Mucosa of stomach (tissue), 1 donor: ENCODE measurements around the gene ABCB11.

Source experiments
- H3K27me3 ChIP-seq: one replicate; pipeline ENCODE4 v1.7.0; 2013; ENCODE audit warnings: mild to moderate bottlenecking, low read length; ENCODE audit not compliant: control insufficient read depth, insufficient read depth
- H3K36me3 ChIP-seq: one replicate; pipeline ENCODE4 v1.7.0; 2013; ENCODE audit warnings: low read length; ENCODE audit not compliant: control insufficient read depth, insufficient read depth
- H3K4me1 ChIP-seq: one replicate; pipeline ENCODE4 v1.7.0; 2013; ENCODE audit warnings: mild to moderate bottlenecking, low read length; ENCODE audit not compliant: control insufficient read depth, insufficient read depth
- H3K4me3 ChIP-seq: one replicate; pipeline ENCODE4 v1.7.0; 2013; ENCODE audit warnings: low read length
- H3K9ac ChIP-seq: one replicate; pipeline ENCODE4 v1.7.0; 2013; ENCODE audit warnings: mild to moderate bottlenecking, low read length, moderate library complexity
- H3K9me3 ChIP-seq: one replicate; pipeline ENCODE4 v1.7.0; 2013; ENCODE audit warnings: mild to moderate bottlenecking, low read length, moderate library complexity; ENCODE audit not compliant: control insufficient read depth
- donor health status: Pancreatic carcinoma.

Gene ABCB11

GRCh38 chr2:169001116-169001815 is 29.9 kb downstream of the ABCB11 start:
- no peak overlapping the region for H3K4me3 ChIP-seq
- H3K4me1 ChIP-seq: no peaks in the 10 kb centered on the region
- no peaks in the 10 kb centered on the region for H3K36me3 ChIP-seq
- no peak overlapping the region for H3K9ac ChIP-seq
- H3K27me3 ChIP-seq: no peaks in the 10 kb centered on the region
- H3K9me3 ChIP-seq: no peaks in the 10 kb centered on the region

GRCh38 chr2:168999668-169000213 is 31.4 kb downstream of the ABCB11 start:
- no peaks in the 10 kb centered on the region for H3K4me1 ChIP-seq
- H3K36me3 ChIP-seq: no peaks in the 10 kb centered on the region
- no peaks in the 10 kb centered on the region for H3K9me3 ChIP-seq
- no peak overlapping the region for H3K9ac ChIP-seq
- no peaks in the 10 kb centered on the region for H3K27me3 ChIP-seq
- H3K4me3 ChIP-seq: no peak overlapping the region

DNA sequence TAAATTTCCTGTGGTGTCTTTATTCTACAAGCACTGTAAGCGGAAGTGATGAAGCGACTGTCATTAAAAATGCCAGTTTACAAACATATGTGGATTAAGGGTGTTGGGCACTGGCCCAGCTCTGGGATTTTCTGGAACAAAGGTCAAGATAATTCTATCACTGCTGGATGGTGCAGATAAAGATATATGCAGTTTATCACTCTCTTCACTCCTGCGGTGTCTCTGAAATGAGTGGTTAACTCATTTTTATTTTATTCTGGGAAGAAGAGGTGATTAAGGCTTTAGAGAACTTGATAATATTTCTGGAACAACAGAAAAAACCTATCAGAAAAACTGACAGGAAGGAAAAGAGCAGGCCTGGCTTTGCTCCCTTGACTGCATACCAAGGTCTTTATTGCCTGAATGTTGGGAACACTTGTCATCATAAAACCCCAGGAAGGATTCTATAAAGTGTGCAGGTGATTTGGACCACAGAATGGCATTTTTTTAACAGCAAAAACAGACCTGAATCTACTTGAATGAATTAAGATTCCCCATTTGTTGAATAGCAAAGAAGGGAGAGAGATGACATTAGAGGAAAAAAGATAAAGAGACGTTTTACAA is 32.4 kb downstream of the ABCB11 start:
- H3K36me3 ChIP-seq: no peaks in the 10 kb centered on the region
- H3K9me3 ChIP-seq: no peaks in the 10 kb centered on the region
- H3K9ac ChIP-seq: no peak overlapping the region
- no peaks in the 10 kb centered on the region for H3K27me3 ChIP-seq
- H3K4me1 ChIP-seq: no peaks in the 10 kb centered on the region
- H3K4me3 ChIP-seq: no peak overlapping the region

DNA sequence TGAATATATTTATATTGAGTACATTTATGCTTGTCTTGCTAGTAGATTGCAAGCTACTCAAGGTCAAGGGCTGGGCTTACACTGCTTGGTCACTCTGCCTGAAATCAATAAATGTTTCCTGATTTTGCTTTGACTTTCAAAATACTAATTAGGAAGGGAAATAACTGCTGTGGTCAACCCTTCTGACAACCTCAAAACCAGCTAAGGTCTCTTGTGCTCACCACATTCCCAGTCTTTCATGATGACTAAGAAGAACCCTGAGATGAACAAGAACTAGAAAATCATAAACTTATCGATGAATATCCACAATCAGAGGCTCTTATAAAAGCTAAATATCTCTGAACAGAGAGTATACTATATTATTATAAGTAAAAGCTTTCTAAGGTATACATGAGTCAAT is 33.3 kb downstream of the ABCB11 start:
- Histone ChIP-seq H3K36me3 (no peaks in the 10 kb centered on the region), H3K27me3 (no peaks in the 10 kb centered on the region), H3K9me3 (no peaks in the 10 kb centered on the region), H3K4me1 (no peaks in the 10 kb centered on the region), H3K4me3 (no peak overlapping the region), H3K9ac (no peak overlapping the region)

DNA sequence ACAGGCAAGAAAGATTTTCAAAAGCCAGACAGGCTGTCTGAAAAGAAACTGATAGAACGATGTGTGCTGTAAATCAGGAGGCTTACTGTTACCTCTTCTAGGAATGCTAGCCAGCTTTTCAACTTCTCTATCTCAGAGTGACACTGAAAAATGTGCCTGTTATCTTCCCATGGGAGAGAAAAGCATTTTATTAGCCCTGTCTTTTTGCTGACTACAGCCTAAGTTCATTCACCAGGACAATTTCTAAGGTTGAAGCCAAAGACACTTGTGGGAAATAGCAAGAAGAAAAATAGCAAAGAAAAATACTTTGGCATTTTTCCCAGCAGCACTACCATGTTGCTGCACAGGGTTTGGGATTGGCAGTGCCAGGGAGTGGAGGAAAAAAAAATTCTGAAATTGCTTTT is 34.0 kb downstream of the ABCB11 start:
- Histone ChIP-seq H3K36me3 (no peaks in the 10 kb centered on the region), H3K27me3 (no peaks in the 10 kb centered on the region), H3K4me3 (no peak overlapping the region), H3K4me1 (no peaks in the 10 kb centered on the region), H3K9ac (no peak overlapping the region), H3K9me3 (no peaks in the 10 kb centered on the region)

DNA sequence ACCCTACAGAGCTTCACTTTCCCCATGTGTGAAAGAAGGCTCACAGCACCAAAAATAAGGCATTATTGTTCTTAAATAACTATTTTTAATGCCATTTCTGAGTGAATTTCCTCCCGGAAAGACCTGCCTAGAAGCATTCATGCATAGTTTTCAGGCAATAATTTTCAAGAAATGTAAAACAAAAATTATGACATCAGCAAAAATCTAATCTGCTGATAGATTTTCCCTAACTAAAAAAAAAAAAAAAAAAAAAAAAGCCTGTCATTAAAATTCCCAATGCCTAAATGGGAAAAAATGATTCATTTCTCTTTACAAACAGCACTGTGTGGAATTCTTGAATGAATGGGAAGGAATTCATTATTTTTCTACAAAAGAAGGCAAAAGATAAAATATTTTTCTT is 35.4 kb downstream of the ABCB11 start:
- Histone ChIP-seq H3K4me1 (no peaks in the 10 kb centered on the region), H3K36me3 (no peaks in the 10 kb centered on the region), H3K9ac (no peak overlapping the region), H3K9me3 (no peaks in the 10 kb centered on the region), H3K4me3 (no peak overlapping the region), H3K27me3 (no peaks in the 10 kb centered on the region)

- Histone ChIP-seq H3K27me3 (no peaks in the 10 kb centered on the region), H3K4me3 (no peak overlapping the region), H3K9me3 (no peaks in the 10 kb centered on the region), H3K4me1 (no peaks in the 10 kb centered on the region), H3K9ac (no peak overlapping the region), H3K36me3 (no peaks in the 10 kb centered on the region)
Observed at GRCh38 chr2:168993538-168993937, 37.6 kb downstream of the ABCB11 start.

GRCh38 chr2:168992591-168993349 is 38.4 kb downstream of the ABCB11 start:
- H3K4me1 ChIP-seq: no peaks in the 10 kb centered on the region
- no peaks in the 10 kb centered on the region for H3K27me3 ChIP-seq
- no peak overlapping the region for H3K9ac ChIP-seq
- no peak overlapping the region for H3K4me3 ChIP-seq
- H3K9me3 ChIP-seq: no peaks in the 10 kb centered on the region
- H3K36me3 ChIP-seq: no peaks in the 10 kb centered on the region

DNA sequence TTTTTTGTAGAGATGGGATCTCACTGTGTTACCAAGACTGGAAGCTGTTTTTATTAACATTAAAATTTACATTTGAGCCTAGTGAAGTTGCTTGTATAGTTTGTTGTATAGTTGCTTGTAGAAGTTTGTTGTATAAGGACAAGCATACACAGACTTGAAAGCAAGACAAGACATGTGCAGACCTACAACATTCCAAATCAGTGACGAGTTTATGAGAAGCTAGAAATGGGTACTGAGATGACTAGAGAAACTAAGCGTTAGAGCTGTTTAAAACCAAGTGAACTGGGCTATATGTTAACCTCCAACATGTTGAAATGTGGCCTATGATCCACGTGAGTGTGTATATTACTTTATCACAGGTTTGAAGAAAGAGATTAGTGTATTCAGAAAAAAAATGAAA is 39.1 kb downstream of the ABCB11 start:
- Histone ChIP-seq H3K4me3 (no peak overlapping the region), H3K36me3 (no peaks in the 10 kb centered on the region), H3K9me3 (no peaks in the 10 kb centered on the region), H3K9ac (no peak overlapping the region), H3K4me1 (no peaks in the 10 kb centered on the region), H3K27me3 (no peaks in the 10 kb centered on the region)

- Histone ChIP-seq H3K36me3 (no peaks in the 10 kb centered on the region), H3K27me3 (no peaks in the 10 kb centered on the region), H3K4me3 (no peak overlapping the region), H3K9me3 (no peaks in the 10 kb centered on the region), H3K9ac (no peak overlapping the region), H3K4me1 (no peaks in the 10 kb centered on the region)
Observed at GRCh38 chr2:168988755-168989154, 42.4 kb downstream of the ABCB11 start.

DNA sequence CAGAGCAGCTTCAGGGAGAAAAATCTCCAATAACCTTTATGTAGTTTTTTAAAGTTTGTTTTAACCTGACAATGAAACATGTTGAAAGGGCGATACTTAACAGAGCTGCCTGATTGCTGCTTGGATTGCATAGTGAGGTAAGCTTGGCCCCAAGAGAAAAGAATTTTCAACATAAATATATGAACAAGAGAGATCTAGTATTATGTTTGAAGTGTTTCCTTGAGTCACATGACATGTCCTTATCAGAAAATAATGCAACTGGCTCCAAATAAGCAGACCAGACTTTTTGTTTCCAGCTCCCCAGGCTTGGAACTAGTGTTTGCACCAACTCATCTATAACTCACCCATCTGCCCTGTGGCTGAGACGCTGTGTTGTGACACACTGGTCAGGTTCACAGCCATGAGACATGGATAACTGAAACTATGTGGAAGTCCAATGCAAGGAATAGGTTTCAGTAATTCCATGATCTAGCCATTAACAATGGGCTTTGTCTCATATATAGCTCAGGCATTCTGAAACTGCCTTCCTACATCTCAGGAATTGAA is 44.7 kb downstream of the ABCB11 start:
- H3K4me3 ChIP-seq: no peak overlapping the region
- no peaks in the 10 kb centered on the region for H3K36me3 ChIP-seq
- no peaks in the 10 kb centered on the region for H3K4me1 ChIP-seq
- H3K27me3 ChIP-seq: no peaks in the 10 kb centered on the region
- H3K9ac ChIP-seq: no peak overlapping the region
- no peaks in the 10 kb centered on the region for H3K9me3 ChIP-seq

DNA sequence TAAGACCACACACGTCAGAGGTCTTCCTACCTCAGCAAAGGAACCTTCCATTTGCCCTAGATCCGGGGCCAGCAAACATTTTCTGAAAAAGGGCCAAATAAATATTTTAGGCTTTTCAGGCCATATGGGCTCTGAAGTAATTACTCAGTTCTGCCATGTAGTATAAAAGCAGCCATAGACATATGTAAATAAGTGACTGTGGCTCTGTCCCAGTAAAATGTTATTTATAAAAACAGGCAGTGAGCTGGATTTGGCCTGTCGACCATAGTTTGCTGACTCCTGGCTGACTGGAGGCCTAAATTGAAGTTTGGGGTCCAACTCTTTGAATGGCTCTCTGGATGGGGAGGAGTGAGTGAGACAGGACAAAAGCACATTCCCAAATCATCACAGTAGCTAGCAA is 49.5 kb downstream of the ABCB11 start:
- Histone ChIP-seq H3K27me3 (no peaks in the 10 kb centered on the region), H3K9ac (no peak overlapping the region), H3K36me3 (no peaks in the 10 kb centered on the region), H3K4me3 (no peak overlapping the region), H3K9me3 (no peaks in the 10 kb centered on the region), H3K4me1 (no peaks in the 10 kb centered on the region)
